Fibroblast of mammary gland (primary cell): ENCODE measurements around the gene ARHGAP6.
"Not testable (repeated sequence)": the region's sequence is repeated elsewhere in the genome, so short reads cannot be mapped to it uniquely, and the experiment has no call there.

Experiments used
- DNase-seq: peaks from one replicate; pipeline ENCODE4 v3.0.0-alpha.2; 2010; ENCODE audit warnings: low read depth
- H3K4me3 ChIP-seq: 2 replicates; pipeline ENCODE4 v1.5.1; 2011; ENCODE audit warnings: low read depth, mild to moderate bottlenecking, low read length, moderate library complexity; ENCODE audit not compliant: control insufficient read depth
- TF ChIP-seq, protein P1 (sequence below): conservative IDR thresholded peaks from 2 replicates; pipeline ENCODE4 v1.5.1; 2011; ENCODE audit warnings: low read depth, low read length, inconsistent platforms; ENCODE audit not compliant: control insufficient read depth, insufficient read depth

ARHGAP6 gene

DNA sequence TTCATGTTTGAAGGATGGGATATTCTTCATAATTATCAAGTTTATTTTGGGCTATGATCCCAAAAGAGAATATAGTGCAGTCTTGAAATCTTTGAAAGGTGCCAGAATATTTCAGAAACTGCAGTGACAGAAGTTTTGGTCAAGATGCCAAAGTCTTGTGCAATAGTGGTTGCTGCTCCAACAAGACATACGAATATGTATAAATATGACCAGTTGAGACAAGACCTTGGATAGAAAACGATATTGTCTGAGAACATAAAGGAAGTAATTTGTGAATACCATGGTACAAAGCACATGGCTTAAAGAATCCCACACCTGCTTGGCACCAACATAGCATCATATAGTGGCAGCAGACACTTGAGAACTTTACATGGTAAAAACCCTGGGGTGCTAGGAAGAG lies 421.1 kb downstream of the ARHGAP6 start:
- DNase-seq = peak; percentile 64
- TF ChIP-seq, protein P1, sequence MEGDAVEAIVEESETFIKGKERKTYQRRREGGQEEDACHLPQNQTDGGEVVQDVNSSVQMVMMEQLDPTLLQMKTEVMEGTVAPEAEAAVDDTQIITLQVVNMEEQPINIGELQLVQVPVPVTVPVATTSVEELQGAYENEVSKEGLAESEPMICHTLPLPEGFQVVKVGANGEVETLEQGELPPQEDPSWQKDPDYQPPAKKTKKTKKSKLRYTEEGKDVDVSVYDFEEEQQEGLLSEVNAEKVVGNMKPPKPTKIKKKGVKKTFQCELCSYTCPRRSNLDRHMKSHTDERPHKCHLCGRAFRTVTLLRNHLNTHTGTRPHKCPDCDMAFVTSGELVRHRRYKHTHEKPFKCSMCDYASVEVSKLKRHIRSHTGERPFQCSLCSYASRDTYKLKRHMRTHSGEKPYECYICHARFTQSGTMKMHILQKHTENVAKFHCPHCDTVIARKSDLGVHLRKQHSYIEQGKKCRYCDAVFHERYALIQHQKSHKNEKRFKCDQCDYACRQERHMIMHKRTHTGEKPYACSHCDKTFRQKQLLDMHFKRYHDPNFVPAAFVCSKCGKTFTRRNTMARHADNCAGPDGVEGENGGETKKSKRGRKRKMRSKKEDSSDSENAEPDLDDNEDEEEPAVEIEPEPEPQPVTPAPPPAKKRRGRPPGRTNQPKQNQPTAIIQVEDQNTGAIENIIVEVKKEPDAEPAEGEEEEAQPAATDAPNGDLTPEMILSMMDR = no peak
- no peak overlapping the region for H3K4me3 ChIP-seq

DNA sequence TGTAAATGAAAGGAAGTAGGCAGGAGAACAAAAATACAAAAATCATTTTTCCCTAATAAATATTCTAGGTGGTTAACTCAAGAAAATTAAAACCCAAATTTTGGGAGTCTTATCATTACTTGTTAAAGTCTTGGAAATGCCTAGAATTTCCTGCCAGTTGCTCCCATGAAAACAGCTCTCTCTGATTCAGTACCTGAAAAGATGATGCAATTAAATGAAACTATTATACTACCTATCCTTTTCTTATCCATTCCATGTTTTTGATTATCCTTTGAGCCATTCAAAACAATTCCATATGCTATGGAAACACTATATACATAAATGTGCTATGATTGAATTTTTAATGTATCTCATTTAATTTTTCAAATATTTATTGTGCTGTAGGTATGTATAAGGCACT lies 423.0 kb downstream of the ARHGAP6 start:
- no peak for DNase-seq
- TF ChIP-seq, protein P1 = no peak

GRCh38 chrX:11241720-11242119 lies 424.0 kb downstream of the ARHGAP6 start:
- TF ChIP-seq, protein P1 = no peak
- DNase-seq = peak; percentile 8
- H3K4me3 ChIP-seq = no peak overlapping the region

More for the DNA sequence above, 423.0 kb downstream of the ARHGAP6 start:
- H3K4me3 ChIP-seq = no peak overlapping the region

DNA sequence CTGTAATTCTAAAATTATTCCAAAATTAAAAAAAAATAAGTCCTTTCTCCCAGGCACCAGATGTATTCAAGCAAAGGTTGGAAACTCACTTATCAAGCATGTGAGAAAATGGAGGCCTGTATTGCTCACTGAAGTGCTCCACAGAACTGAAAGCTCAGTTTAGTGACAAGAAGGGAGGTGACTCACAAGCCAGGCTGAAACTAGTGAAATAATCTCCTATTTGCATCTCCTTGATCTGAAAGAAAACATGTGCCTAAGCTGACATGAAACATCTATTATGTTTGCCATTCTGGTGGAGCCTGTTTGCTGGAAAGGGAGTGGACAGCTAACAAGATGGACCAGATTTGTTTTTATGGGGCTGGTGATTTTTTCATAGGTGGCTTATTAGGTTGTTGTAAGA lies 426.5 kb downstream of the ARHGAP6 start:
- TF ChIP-seq, protein P1 = no peak
- H3K4me3 ChIP-seq = no peak overlapping the region
- peak; percentile 75 for DNase-seq

DNA sequence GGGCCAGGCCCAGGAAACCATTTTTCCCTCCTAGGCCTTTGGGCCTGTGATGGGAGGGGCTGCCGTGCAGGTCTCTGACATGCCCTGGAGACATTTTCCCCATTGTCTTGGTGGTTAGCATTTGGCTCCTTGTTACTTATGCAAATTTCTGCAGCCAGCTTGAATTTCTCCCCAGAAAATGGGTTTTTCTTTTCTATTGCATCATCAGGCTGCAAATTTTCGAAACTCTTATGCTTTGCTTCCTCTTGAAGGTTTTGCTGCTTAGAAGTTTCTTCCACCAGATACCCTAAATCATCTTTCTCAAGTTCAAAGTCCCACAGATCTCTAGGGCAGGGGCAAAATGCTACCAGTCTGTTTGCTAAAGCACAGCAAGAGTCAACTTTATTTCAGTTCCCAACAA lies 430.3 kb downstream of the ARHGAP6 start:
- DNase-seq, H3K4me3 ChIP-seq: not testable (repeated sequence)

DNA sequence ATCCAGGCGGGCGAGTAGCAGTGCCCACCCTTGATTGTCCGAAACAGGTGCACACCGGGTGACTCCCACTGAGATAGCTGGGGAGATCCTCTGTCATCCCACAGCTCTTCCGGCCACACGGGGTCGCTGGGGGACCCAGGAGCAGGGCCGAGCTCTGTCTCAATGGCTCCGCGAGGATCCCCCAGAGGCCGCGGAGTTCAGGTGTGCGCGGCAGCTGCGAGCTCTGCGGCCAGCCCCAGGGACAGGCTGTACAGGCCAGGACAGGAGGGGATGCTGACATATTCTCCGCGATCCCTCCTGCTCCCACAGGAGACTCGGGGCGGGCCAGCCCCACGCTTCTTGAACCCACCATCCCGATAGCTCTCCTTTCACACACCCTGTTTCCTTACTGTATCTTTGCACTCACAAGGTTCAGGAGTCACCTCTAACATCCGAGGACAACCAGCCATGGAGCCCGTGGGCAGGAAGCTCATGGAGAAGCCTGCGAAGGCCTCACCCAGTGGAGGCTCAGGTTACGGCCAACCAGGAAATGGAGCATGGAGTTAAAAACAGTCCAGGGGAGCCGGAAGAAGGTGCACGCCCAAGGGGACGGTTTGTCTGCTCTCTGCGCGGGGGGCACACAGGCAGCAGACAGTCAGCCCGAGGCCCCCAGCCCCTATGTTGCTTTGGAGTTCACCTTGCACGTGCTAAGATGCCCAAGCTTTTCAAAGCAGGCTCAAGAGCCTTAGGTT lies 450.4 kb downstream of the ARHGAP6 start:
- DNase-seq = no peak

More for the DNA sequence above, 450.4 kb downstream of the ARHGAP6 start:
- no peak overlapping the region for H3K4me3 ChIP-seq
- TF ChIP-seq, protein P1 = no peak
